Cardiac muscle cell (in vitro differentiated cells and primary cell): ENCODE results near the gene MS4A3. TPM values are rescaled to one million over a fixed set of nuclear protein-coding genes. Genes with fewer than 3 reads are reported as not detected.
"Not testable (repeated sequence)": the region's sequence is repeated elsewhere in the genome, so short reads cannot be mapped to it uniquely, and the experiment has no call there.

Source experiments
- DNase-seq, 2 donors: peaks; one replicate each; pipeline versions ENCODE4 v3.0.0 to v3.0.0-alpha.2; 2010 to 2017; ENCODE audit warnings: low read depth in 1 of 2, low spot score in 1 of 2
- H3K27ac ChIP-seq: fragments of 200-600 bp; sonication (generic); 2 replicates; pipeline ENCODE4 v1.5.1; 2016
- H3K27me3 ChIP-seq: fragments of 200-600 bp; sonication (generic); 2 replicates; pipeline ENCODE4 v1.6.0; 2016; ENCODE audit warnings: control low read depth
- H3K36me3 ChIP-seq: fragments of 200-600 bp; sonication (generic); 2 replicates; pipeline ENCODE4 v1.5.1; 2016; ENCODE audit warnings: control low read depth
- H3K4me1 ChIP-seq: fragments of 200-600 bp; sonication (generic); 2 replicates; pipeline ENCODE4 v1.8.1; 2017; ENCODE audit warnings: low read depth, mild to moderate bottlenecking, mixed run types
- H3K4me3 ChIP-seq: fragments of 200-600 bp; sonication (generic); 2 replicates; pipeline ENCODE4 v1.5.1; 2016; ENCODE audit warnings: mild to moderate bottlenecking
- H3K9me3 ChIP-seq: fragments of 200-600 bp; sonication (generic); 2 replicates; pipeline ENCODE4 v1.5.1; 2017; ENCODE audit warnings: low read depth, mild to moderate bottlenecking, control low read depth
- polyA plus RNA-seq: library from polyadenylated mRNA; unstranded; fragments of >200 nt; fragmentation: Nextera tagmentation; extraction: Ambion mirVana; gene quantifications from 2 replicates; pipeline ENCODE4 v1.2.1, GENCODE V29; 2016
- total RNA-seq: library from RNA; depleted of rRNA; stranded (reverse); fragments of >200 nt; gene quantifications from 2 replicates; pipeline ENCODE4 v1.2.3, GENCODE V29; 2016
- TF ChIP-seq, protein P1 (sequence below): IDR thresholded peaks from 2 replicates; pipeline ENCODE4 v1.5.1; 2012; ENCODE audit warnings: low read depth, mild to moderate bottlenecking, low read length

Gene MS4A3, protein sequence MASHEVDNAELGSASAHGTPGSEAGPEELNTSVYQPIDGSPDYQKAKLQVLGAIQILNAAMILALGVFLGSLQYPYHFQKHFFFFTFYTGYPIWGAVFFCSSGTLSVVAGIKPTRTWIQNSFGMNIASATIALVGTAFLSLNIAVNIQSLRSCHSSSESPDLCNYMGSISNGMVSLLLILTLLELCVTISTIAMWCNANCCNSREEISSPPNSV
- total RNA-seq = not detected in 2 replicates
- not detected in 2 replicates for polyA plus RNA-seq

DNA sequence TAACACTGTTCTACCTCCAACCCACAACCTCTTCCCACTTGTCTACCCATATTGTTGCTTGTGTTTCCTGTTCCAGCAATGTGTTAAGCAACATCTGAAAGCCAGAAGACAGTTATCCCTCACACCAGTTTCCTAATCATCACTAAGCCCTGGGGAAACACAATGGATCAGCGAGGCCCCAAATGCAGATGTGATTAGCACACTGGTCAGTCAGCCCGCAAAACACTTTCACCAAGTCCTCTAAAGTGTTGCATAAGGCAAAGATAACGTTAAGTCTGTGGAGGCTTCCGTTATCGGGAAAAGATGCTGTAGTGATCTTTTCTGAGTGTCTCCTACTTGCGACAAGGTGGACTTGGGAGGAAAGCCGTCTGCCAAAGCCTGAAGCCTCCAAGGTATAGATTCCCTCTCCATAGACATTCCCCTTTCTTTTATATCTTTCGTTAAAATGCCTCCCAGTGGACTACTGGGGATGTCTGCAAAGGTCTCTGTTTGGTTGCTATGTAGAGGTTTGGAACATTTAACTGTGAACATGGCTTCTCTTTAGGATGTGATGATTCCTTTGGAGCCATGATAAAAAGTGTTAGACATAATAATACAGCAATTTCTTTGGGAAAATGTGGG, at the start of gene MS4A3:
TSS of gene MS4A3 (plus strand) at position 317 of the 621 bp plus-strand sequence. CDS start 4,496 bp downstream, outside the sequence.
- Histone ChIP-seq H3K27ac (no peak within 1 kb of the TSS), H3K4me1 (no peaks in the 10 kb centered on the region), H3K4me3 (no peak within 1 kb of the TSS), H3K36me3 (no peaks in the 10 kb centered on the region), H3K27me3 (no peaks in the 10 kb centered on the region), H3K9me3 (no peaks in the 10 kb centered on the region)
- TF ChIP-seq, protein P1, sequence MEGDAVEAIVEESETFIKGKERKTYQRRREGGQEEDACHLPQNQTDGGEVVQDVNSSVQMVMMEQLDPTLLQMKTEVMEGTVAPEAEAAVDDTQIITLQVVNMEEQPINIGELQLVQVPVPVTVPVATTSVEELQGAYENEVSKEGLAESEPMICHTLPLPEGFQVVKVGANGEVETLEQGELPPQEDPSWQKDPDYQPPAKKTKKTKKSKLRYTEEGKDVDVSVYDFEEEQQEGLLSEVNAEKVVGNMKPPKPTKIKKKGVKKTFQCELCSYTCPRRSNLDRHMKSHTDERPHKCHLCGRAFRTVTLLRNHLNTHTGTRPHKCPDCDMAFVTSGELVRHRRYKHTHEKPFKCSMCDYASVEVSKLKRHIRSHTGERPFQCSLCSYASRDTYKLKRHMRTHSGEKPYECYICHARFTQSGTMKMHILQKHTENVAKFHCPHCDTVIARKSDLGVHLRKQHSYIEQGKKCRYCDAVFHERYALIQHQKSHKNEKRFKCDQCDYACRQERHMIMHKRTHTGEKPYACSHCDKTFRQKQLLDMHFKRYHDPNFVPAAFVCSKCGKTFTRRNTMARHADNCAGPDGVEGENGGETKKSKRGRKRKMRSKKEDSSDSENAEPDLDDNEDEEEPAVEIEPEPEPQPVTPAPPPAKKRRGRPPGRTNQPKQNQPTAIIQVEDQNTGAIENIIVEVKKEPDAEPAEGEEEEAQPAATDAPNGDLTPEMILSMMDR = no peak
- no peak for DNase-seq

DNA sequence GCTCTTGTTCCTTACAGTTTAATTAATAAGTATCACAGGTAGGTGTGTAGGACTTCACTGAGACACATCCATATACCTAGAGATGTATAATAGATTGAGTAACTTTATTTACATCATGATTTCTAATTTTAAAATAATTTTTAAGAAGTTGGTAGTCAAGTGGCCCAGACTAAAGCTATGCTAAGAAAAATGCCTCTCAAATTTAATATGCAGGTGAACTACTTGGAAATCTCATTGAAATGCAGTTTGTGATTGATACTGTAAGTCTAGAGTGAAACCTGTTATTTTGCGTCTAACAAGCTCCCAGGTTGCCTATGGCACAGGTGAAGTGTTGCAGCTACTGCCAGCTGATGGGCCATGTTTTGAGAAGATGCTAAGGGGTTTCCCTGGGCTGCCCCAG, 39.6 kb upstream of the MS4A3 start, which contains the start of gene OOSP4B:
TSS of gene OOSP4B (plus strand) at position 301 of the 400 bp plus-strand sequence.
- TF ChIP-seq, protein P1 = no peak
- H3K4me1 ChIP-seq = no peaks in the 10 kb centered on the region
- H3K4me3 ChIP-seq = no peak within 1 kb of the TSS
- no peaks in the 10 kb centered on the region for H3K9me3 ChIP-seq
- no peak within 1 kb of the TSS for H3K27ac ChIP-seq
- no peaks in the 10 kb centered on the region for H3K36me3 ChIP-seq
- no peak for DNase-seq
- H3K27me3 ChIP-seq = no peaks in the 10 kb centered on the region

DNA sequence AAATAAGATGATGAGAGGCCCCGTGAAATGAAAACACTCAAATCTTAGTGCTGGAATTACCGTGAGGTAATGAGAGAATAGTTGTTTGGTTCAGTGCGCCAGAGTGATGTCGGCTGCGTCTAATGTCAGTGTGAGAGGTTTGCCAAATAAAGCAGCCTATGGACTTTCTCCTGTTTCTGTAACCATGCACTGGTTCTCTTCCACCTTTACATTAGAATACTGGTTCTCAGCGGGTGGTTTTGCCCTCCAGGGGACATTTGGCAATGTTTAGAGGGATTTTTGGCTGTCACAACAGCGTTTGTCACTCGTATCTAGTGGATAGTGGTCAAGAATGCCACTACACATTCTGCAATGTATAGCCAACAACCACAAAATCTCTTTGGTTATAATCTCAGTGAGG, 38.4 kb upstream of the MS4A3 start:
- Histone ChIP-seq H3K36me3 (no peaks in the 10 kb centered on the region), H3K4me1 (no peaks in the 10 kb centered on the region), H3K4me3 (no peak overlapping the region), H3K9me3 (no peaks in the 10 kb centered on the region), H3K27ac (no peak overlapping the region), H3K27me3 (no peaks in the 10 kb centered on the region)
- DNase-seq = no peak
- TF ChIP-seq, protein P1 = no peak

DNA sequence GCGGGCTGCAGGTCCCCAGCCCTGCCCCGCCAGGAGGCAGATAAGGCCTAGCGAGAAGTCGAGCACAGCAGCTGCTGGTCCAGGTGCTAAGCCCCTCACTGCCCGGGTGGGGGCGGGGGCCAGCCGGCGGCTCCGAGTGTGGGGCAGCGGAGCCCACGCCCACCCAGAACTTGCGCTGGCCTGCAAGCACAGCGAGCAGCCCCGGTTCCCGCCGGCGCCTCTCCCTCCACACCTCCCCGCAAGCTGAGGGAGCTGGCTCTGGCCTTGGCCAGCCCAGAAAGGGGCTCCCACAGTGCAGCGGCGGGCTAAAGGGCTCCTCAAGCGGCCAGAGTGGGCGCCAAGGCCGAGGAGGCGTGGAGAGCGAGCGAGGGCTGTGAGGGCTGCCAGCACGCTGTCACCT, 36.1 kb upstream of the MS4A3 start:
- H3K4me1 ChIP-seq, H3K4me3 ChIP-seq, H3K27me3 ChIP-seq, DNase-seq, H3K9me3 ChIP-seq, H3K36me3 ChIP-seq, H3K27ac ChIP-seq: not testable (repeated sequence)

DNA sequence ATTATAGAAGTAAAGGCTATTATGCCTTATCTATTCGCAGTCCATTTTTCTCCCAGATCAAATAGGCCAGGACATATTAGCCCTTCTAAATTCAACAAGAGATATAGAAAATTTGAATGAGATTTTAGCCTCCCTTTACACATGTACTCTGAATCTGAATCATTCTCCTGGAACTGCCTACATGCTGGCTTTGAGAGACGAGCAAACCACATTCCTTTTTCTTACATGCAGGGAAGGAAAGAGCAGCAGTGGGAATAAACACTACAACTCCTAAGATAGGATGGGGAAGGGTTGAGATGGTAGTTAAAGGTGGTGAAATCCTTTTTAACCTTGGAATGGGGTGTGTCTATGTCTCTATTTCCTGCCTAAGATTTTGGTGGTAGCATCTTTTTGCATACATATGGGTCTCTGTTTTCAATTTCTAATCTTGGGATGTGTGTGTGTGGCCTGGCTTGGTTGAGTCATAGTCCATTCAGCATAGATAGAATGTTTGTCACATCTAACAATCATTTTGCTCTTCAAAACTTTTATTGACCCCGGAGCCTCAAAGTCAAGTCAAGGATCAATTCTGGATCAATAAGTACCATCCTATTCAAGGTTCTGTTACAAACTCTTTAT, 27.3 kb upstream of the MS4A3 start:
- H3K27me3 ChIP-seq = no peaks in the 10 kb centered on the region
- no peak overlapping the region for H3K4me3 ChIP-seq
- TF ChIP-seq, protein P1 = no peak
- no peak overlapping the region for H3K27ac ChIP-seq
- DNase-seq = no peak
- H3K9me3 ChIP-seq = no peaks in the 10 kb centered on the region
- H3K4me1 ChIP-seq = no peaks in the 10 kb centered on the region
- H3K36me3 ChIP-seq = no peaks in the 10 kb centered on the region

DNA sequence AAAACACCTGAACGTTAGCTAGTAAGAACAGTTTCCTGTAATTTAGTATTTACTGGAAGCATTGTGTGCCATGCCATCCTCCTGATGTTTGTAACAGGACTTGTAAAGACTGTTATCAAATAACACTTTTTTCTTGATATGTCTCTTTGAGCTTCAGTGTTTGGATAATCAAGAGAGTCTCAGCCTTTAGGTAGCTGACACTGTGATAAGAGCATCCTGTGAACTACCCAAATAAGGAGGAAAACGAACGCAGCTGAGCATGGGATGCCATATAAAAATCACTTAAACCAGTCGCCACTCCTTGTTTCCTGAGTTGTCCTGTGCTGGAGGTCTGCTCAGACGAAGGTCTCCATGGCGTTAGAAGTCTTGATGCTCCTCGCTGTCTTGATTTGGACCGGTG, 16.4 kb upstream of the MS4A3 start, which contains the start of gene OOSP2:
TSS of gene OOSP2 (plus strand) at position 301 of the 400 bp plus-strand sequence. CDS start at position 352, 51 bp downstream.
- no peak for DNase-seq
- Histone ChIP-seq H3K27ac (no peak within 1 kb of the TSS), H3K4me3 (no peak within 1 kb of the TSS), H3K27me3 (no peaks in the 10 kb centered on the region), H3K9me3 (no peaks in the 10 kb centered on the region), H3K4me1 (no peaks in the 10 kb centered on the region), H3K36me3 (no peaks in the 10 kb centered on the region)
- TF ChIP-seq, protein P1 = no peak

DNA sequence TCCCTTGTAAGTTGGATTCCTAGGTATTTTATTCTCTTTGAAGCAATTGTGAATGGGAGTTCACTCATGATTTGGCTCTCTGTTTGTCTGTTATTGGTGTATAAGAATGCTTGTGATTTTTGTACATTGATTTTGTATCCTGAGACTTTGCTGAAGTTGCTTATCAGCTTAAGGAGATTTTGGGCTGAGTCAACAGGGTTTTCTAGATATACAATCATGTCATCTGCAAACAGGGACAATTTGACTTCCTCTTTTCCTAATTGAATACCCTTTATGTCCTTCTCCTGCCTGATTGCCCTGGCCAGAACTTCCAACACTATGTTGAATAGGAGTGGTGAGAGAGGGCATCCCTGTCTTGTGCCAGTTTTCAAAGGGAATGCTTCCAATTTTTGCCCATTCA, 6.0 kb upstream of the MS4A3 start:
- not testable (repeated sequence) for H3K9me3 ChIP-seq, H3K4me1 ChIP-seq, DNase-seq, H3K36me3 ChIP-seq, H3K4me3 ChIP-seq, H3K27me3 ChIP-seq, H3K27ac ChIP-seq

DNA sequence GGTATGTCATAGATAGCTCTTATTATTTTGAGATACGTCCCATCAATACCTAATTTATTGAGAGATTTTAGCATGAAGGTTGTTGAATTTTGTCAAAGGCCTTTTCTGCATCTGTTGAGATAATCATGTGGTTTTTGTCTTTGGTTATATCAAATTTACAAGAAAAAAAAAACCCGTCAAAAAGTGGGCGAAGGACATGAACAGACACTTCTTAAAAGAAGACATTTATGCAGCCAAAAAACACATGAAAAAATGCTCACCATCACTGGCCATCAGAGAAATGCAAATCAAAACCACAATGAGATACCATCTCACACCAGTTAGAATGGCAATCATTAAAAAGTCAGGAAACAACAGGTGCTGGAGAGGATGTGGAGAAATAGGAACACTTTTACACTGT, 5.6 kb upstream of the MS4A3 start:
- DNase-seq, H3K27me3 ChIP-seq, H3K36me3 ChIP-seq: not testable (repeated sequence)

More for the DNA sequence above, 5.6 kb upstream of the MS4A3 start:
- not testable (repeated sequence) for H3K4me1 ChIP-seq, H3K9me3 ChIP-seq, H3K27ac ChIP-seq, H3K4me3 ChIP-seq
